PC-3 (cell line): Measurements from ENCODE around the gene AP1S1.

Experiments used
- EZH2 ChIP-seq: fragments of 300-600 bp; sonication (generic); IDR thresholded peaks from one replicate; pipeline ENCODE4 v1.6.1; 2017; ENCODE audit warnings: antibody characterized with exemption, mild to moderate bottlenecking, low read length; ENCODE audit not compliant: unreplicated experiment
- EZH2phosphoT487 ChIP-seq: fragments of 300-600 bp; sonication (generic); IDR thresholded peaks from 2 replicates; pipeline ENCODE4 v1.6.1; 2018; ENCODE audit warnings: mild to moderate bottlenecking, antibody characterized with exemption, low read length, borderline replicate concordance
- TF ChIP-seq, protein P1 (sequence below): fragments of 300-600 bp; sonication (generic); conservative IDR thresholded peaks from 2 replicates; pipeline ENCODE4 v1.5.1; 2017; ENCODE audit warnings: antibody characterized with exemption, low read depth, mild to moderate bottlenecking, low read length

DNA sequence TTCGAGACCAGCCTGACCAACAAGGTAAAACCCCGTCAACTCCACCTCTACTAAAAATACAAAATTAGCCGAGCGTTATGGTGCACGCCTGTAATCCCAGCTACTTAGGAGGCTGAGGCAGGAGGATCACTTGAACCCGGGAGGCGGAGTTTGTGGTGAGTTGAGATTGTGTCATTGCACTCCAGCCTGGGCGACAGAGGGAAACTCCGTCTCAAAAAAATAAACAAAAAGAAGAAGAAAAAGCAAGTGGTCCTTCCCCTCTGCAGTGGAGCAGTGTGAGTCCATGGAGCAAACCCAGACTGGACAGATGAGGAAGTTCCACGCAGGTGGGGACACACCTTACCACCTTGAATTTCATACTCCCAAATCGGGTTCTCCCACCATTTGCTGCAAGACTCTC is 40.4 kb upstream of the AP1S1 start:
- TF ChIP-seq EZH2 (no peak), EZH2phosphoT487 (no peak)
- TF ChIP-seq, protein P1, sequence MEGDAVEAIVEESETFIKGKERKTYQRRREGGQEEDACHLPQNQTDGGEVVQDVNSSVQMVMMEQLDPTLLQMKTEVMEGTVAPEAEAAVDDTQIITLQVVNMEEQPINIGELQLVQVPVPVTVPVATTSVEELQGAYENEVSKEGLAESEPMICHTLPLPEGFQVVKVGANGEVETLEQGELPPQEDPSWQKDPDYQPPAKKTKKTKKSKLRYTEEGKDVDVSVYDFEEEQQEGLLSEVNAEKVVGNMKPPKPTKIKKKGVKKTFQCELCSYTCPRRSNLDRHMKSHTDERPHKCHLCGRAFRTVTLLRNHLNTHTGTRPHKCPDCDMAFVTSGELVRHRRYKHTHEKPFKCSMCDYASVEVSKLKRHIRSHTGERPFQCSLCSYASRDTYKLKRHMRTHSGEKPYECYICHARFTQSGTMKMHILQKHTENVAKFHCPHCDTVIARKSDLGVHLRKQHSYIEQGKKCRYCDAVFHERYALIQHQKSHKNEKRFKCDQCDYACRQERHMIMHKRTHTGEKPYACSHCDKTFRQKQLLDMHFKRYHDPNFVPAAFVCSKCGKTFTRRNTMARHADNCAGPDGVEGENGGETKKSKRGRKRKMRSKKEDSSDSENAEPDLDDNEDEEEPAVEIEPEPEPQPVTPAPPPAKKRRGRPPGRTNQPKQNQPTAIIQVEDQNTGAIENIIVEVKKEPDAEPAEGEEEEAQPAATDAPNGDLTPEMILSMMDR, result no peak
